Measurements from ENCODE around the gene SKIC3.

The SKIC3 gene

DNA sequence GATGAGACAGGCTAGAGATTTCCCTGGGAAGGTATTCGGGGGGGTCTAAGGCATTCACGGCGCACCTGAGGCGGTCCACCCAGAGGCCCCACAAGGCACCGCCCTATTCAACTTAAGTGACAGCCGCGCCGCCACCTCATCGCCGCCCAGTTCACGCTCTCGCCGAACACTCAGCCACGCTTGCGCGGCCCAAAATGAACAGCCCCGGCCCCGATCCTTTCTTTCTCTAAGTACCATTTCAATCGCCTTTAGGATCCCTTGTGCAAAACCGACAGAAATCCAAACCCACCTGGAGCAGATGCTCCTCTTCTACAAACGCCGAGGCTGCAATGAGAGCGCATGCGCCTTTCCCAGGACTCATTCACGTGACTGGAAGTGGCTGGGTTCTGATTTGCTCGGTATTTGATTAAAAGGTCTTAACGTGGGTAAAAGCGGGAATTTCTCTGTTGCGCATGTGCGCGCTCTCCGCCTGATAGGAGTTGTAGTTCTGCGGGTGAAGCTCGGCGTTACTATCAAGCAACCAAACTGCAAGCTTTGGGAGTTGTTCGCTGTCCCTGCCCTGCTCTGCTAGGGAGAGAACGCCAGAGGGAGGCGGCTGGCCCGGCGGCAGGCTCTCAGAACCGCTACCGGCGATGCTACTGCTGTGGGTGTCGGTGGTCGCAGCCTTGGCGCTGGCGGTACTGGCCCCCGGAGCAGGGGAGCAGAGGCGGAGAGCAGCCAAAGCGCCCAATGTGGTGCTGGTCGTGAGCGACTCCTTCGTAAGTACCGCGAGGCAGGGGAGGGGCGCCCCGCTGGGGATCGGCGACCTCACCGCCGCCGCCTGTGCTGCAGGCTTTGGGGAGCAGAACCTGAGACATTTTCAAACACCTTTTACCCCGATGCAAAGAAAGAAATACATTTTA, at the start of gene SKIC3, which contains the start of gene ARSK:
SKIC3 (minus strand) TSS at position 331 of the 902 bp plus-strand sequence. CDS start 7,827 bp downstream, outside the sequence.
ARSK (plus strand) TSS at position 455 of the 902 bp plus-strand sequence; CDS start at position 633, 178 bp downstream.
- peak; percentile 99 for DNase-seq (ENCODE audit: low read depth)
- TF ChIP-seq, protein P1, sequence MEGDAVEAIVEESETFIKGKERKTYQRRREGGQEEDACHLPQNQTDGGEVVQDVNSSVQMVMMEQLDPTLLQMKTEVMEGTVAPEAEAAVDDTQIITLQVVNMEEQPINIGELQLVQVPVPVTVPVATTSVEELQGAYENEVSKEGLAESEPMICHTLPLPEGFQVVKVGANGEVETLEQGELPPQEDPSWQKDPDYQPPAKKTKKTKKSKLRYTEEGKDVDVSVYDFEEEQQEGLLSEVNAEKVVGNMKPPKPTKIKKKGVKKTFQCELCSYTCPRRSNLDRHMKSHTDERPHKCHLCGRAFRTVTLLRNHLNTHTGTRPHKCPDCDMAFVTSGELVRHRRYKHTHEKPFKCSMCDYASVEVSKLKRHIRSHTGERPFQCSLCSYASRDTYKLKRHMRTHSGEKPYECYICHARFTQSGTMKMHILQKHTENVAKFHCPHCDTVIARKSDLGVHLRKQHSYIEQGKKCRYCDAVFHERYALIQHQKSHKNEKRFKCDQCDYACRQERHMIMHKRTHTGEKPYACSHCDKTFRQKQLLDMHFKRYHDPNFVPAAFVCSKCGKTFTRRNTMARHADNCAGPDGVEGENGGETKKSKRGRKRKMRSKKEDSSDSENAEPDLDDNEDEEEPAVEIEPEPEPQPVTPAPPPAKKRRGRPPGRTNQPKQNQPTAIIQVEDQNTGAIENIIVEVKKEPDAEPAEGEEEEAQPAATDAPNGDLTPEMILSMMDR (IDR thresholded peaks at IDR 0.05; ENCODE audit: insufficient read depth, low read depth, low read length, missing control alignments): peak; percentile 44
- H3K4me3 ChIP-seq (ENCODE audit: low read length): peak within 1 kb of the TSS; percentile 96

DNA sequence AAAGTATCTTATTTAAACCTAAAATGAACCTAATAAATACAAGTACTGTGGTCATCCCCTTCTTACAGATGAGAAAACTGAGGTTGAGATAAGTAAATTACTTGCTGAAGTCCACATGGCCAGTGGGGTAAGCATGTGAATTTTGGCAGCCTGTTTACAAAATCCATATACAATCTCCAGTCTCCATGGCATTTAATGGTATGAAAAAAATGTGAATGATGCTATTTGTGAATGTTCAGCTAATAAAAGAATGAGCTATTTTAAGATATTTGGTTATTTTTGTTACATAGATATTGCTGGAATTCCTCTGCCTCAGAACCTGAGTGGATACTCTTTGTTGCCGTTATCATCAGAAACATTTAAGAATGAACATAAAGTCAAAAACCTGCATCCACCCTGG, 45.8 kb upstream of the SKIC3 start:
- no peak for DNase-seq (ENCODE audit: low read depth)
- TF ChIP-seq, protein P1 (IDR thresholded peaks at IDR 0.05; ENCODE audit: insufficient read depth, low read depth, low read length, missing control alignments): no peak
- no peak overlapping the region for H3K4me3 ChIP-seq (ENCODE audit: low read length)

DNA sequence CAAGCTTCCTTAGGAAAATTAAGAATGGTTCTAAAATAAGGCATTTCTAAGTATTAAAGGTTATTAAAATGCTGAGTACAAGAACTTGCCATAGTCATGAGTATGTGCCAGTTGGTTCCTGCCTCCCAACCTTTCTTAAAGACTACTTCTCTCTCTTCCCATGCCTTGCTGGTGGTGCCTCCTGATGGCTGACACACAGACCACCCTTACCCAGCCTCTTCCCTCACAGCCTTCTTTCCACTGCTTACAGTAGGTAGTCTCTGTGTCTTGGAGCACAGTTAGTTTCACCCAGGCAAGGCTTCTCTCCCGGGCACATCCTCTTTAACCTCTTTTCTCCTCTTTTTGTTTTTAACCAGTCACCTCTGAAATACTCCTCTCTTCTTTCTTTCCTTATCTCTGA, 44.5 kb upstream of the SKIC3 start:
- TF ChIP-seq, protein P1 (IDR thresholded peaks at IDR 0.05; ENCODE audit: insufficient read depth, low read depth, low read length, missing control alignments): no peak
- no peak overlapping the region for H3K4me3 ChIP-seq (ENCODE audit: low read length)
- no peak for DNase-seq (ENCODE audit: low read depth)

DNA sequence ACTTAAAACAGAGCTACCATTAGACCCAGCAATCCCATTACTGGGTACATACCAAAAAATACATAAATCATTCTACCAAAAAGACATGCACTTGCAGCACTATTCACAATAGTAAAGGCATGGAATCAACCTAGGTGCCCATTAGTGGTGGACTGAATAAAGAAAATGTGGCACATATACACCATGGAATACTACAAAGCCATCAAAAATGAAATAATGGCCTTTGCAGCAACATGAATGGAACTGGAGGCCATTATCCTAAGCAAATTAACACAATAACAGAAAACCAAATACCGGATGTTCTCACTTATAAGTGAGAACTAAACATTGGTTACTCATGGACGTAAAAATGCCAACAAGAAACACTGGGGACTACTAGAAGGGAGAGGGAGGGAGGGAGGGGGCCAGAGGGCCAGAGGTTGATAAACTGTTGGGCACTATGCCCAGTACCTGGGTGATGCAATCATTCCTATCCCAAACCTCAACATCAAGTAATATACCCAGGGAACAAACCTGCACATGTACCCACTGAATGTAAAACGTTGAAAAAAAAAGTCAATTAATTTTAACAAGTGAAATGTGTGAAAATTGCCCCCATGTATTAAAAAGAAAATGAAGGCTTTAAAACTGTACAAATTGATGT, 40.6 kb upstream of the SKIC3 start:
- TF ChIP-seq, protein P1 (IDR thresholded peaks at IDR 0.05; ENCODE audit: insufficient read depth, low read depth, low read length, missing control alignments): no peak

DNA sequence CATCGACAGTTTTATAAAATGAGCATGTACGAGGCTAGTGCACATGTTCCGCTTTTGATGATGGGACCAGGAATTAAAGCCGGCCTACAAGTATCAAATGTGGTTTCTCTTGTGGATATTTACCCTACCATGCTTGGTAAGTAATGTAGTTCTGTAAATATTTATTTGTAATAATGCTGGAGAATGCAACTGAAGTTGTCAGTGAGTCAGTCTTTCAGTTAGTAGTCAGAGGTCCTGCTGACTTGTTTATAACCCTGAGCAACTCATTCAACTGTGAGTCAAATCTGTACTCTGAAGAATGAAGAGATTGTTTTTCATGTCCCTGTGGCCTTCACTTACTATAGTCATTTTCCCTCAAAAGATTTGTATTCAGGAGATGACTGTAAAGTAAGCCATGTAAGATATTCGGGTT, 36.7 kb upstream of the SKIC3 start:
- TF ChIP-seq, protein P1 (IDR thresholded peaks at IDR 0.05; ENCODE audit: insufficient read depth, low read depth, low read length, missing control alignments): no peak
- H3K4me3 ChIP-seq (ENCODE audit: low read length): no peak overlapping the region
- DNase-seq (ENCODE audit: low read depth): peak; percentile 79

More for the DNA sequence above, 40.6 kb upstream of the SKIC3 start:
- DNase-seq (ENCODE audit: low read depth): peak; percentile 24
- H3K4me3 ChIP-seq (ENCODE audit: low read length): no peak overlapping the region

DNA sequence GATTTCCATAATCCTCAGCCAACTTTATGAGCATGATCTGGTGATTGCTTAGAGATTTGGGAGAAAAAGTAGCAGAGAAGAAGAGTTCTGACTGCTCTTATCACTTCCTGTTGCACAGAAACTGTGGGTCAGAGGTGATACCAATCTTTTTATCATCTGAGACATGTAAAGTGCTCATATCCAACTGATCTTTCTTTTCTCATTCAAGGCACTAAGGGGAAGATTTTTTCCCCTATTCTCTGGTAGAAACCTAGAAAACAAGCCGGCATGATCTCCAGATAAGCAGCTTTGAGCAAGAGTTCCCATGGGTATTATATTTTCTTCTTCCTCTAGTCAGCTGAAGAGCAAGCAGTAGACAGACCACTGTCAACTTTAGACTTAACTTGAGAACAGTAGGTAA, 36.1 kb upstream of the SKIC3 start:
- TF ChIP-seq, protein P1 (IDR thresholded peaks at IDR 0.05; ENCODE audit: insufficient read depth, low read depth, low read length, missing control alignments): no peak
- DNase-seq (ENCODE audit: low read depth): no peak
- no peak overlapping the region for H3K4me3 ChIP-seq (ENCODE audit: low read length)
